ENCODE data around the gene METTL14. TPM values are rescaled to one million over a fixed set of nuclear protein-coding genes. Genes with fewer than 3 reads are reported as not detected.
A peak's percentile ranks its signal among the peaks of the same experiment; 100 is the strongest.

METTL14 gene
- total RNA-seq, 1 donor from 2014 or later = 12.3 TPM

DNA sequence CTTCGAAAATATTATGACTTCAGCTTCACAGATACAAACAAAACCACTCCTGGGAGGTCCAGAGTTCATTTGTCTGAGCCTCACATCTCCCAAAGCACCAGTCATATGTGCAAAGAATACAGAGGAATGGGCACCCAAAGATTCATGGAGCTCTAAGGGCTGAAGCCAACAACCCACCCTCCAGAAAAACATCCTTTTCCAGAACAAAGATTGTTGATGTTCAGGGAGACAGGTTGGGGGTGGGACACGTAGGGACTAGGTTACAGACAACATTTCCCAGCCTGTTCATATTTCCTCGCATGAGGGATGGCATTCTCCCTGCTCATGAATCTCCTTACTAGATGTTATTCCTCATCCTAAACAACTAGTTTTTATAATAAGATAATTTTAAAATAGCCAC lies 71.2 kb downstream of the METTL14 start:
- peaks cover 0 to 5% of the 10 kb centered on the region in 2 donors for H3K36me3 ChIP-seq
- H3K4me1 ChIP-seq = peaks cover 85% of the 10 kb centered on the region
- TF ChIP-seq POLR2A (IDR thresholded peaks at IDR 0.05) (no peak), POLR2AphosphoS5 (IDR thresholded peaks at IDR 0.05; ENCODE audit: insufficient read depth in 1 of 2, low read depth in 1 of 2) (no peak)
- TF ChIP-seq, protein P1, sequence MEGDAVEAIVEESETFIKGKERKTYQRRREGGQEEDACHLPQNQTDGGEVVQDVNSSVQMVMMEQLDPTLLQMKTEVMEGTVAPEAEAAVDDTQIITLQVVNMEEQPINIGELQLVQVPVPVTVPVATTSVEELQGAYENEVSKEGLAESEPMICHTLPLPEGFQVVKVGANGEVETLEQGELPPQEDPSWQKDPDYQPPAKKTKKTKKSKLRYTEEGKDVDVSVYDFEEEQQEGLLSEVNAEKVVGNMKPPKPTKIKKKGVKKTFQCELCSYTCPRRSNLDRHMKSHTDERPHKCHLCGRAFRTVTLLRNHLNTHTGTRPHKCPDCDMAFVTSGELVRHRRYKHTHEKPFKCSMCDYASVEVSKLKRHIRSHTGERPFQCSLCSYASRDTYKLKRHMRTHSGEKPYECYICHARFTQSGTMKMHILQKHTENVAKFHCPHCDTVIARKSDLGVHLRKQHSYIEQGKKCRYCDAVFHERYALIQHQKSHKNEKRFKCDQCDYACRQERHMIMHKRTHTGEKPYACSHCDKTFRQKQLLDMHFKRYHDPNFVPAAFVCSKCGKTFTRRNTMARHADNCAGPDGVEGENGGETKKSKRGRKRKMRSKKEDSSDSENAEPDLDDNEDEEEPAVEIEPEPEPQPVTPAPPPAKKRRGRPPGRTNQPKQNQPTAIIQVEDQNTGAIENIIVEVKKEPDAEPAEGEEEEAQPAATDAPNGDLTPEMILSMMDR (IDR thresholded peaks at IDR 0.05) = no peak
- peak overlapping the region; percentile 89 for H3K27ac ChIP-seq
- H3K9me3 ChIP-seq = no peaks in the 10 kb centered on the region
- intact Hi-C loops (cut with DNase I) = no loop called here
- DNase-seq (ENCODE audit: extremely low spot score in 2 of 2) = no peak
- H3K4me3 ChIP-seq = no peak overlapping the region
- H3K27me3 ChIP-seq = no peaks in the 10 kb centered on the region

DNA sequence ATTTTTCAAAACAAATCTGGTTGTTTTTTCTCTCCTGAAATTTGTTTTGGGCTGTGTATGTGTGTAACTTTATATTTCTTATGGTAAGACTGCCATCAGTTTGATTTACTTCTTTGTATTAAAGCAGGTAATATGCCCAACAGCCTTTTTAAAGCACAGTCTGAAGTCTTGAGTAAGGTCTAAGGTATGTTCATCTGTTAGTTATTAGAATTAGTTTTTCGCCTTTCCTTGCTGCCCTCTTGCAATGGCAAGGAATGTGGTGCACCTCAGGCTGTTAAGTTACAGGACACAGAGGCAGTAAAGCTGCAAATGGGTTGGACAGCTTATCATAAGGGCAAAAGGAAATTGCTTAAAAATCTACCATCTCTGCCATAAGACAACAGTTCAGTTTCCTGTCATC lies 71.8 kb downstream of the METTL14 start:
- TF ChIP-seq, protein P1 (IDR thresholded peaks at IDR 0.05) = no peak
- TF ChIP-seq POLR2AphosphoS5 (IDR thresholded peaks at IDR 0.05; ENCODE audit: insufficient read depth in 1 of 2, low read depth in 1 of 2) (no peak), POLR2A (IDR thresholded peaks at IDR 0.05) (no peak)
- intact Hi-C loops (cut with DNase I) = no loop called here
- H3K4me1 ChIP-seq = peaks cover 85% of the 10 kb centered on the region
- no peaks in the 10 kb centered on the region for H3K27me3 ChIP-seq
- no peaks in the 10 kb centered on the region for H3K9me3 ChIP-seq
- no peak for DNase-seq (ENCODE audit: extremely low spot score in 2 of 2)
- peak overlapping the region; percentile 89 for H3K27ac ChIP-seq
- H3K4me3 ChIP-seq = no peak overlapping the region
- no peaks in the 10 kb centered on the region for H3K36me3 ChIP-seq

DNA sequence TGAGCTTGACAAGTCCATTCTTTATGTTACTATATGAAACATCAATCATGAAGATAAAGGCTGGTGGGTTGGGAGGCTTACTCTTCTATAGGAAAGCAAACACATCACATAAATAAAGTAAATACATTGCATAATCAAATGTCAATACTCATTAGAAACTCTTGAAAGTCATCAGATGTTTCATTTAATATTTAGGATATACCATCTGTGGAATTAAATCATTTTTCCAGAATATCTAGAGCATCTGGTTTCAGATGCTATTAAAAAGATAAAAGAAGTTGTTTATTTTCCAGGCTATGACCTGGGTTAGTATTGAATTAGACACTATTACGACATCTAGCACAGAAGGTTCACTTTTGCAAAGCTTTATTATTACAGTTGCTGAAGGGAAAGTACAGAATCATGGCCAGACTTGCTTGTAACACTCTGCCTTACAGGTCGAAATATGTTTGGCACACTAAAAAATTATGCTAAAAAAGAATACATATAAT lies 72.6 kb downstream of the METTL14 start:
- intact Hi-C loops (cut with DNase I) = no loop called here
- Histone ChIP-seq H3K4me1 (peaks cover 87% of the 10 kb centered on the region), H3K27ac (peak overlapping the region; percentile 89), H3K4me3 (no peak overlapping the region), H3K27me3 (no peaks in the 10 kb centered on the region), H3K9me3 (no peaks in the 10 kb centered on the region), H3K36me3 (no peaks in the 10 kb centered on the region)
- DNase-seq (ENCODE audit: extremely low spot score in 2 of 2) = no peak
- TF ChIP-seq POLR2AphosphoS5 (IDR thresholded peaks at IDR 0.05; ENCODE audit: insufficient read depth in 1 of 2, low read depth in 1 of 2) (peak in 1 of 2 donors; percentile 88), POLR2A (IDR thresholded peaks at IDR 0.05) (no peak)

DNA sequence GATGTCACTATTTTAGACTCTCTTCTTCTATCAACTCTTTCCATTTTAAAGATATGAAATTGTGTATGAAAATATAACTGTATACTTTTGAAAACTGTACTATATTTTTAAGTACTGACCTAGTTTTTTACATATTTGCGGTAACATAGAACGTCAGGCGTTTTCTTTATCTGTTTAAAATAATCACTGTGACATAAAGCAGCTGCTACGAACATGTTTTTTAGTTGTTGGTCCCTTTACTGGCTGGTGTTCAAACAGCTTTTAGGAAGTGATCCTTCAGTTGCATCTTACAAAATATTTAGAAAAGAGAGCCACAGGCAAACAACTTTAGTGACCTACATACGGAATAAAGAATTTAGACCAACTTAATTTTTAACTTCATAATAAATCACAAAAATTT lies 73.1 kb downstream of the METTL14 start:
- no peaks in the 10 kb centered on the region for H3K9me3 ChIP-seq
- no peaks in the 10 kb centered on the region for H3K36me3 ChIP-seq
- no peaks in the 10 kb centered on the region for H3K27me3 ChIP-seq
- peak overlapping the region; percentile 89 for H3K27ac ChIP-seq
- no peak for DNase-seq (ENCODE audit: extremely low spot score in 2 of 2)
- intact Hi-C loops (cut with DNase I) = no loop called here
- H3K4me1 ChIP-seq = peaks cover 86% of the 10 kb centered on the region
- H3K4me3 ChIP-seq = no peak overlapping the region
- TF ChIP-seq POLR2A (IDR thresholded peaks at IDR 0.05) (no peak), POLR2AphosphoS5 (IDR thresholded peaks at IDR 0.05; ENCODE audit: insufficient read depth in 1 of 2, low read depth in 1 of 2) (no peak)
- TF ChIP-seq, protein P1 (IDR thresholded peaks at IDR 0.05) = no peak

DNA sequence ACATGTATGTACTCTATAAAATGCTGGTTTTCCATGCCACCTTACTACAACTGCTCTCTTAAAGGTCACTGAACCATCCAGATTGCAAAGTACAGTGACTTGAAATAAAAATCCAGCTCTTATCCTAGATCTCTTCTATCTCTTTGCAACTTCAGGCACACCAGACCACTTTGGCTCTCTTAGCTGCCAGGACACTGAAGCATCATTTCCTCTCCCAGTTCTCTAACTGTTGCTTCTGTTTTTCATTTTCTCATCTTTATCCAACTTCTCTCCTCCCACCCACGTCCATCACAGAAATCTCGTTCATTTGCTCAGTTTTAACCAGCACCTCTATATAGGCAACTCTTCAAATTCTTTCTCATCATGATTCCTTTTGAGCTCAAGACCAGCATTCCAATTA lies 74.3 kb downstream of the METTL14 start:
- no peaks in the 10 kb centered on the region for H3K27me3 ChIP-seq
- intact Hi-C loops (cut with DNase I) = no loop called here
- no peak overlapping the region for H3K4me3 ChIP-seq
- DNase-seq (ENCODE audit: extremely low spot score in 2 of 2) = no peak
- peak overlapping the region; percentile 89 for H3K27ac ChIP-seq
- TF ChIP-seq, protein P1 (IDR thresholded peaks at IDR 0.05) = no peak
- no peak for TF ChIP-seq POLR2AphosphoS5 (IDR thresholded peaks at IDR 0.05; ENCODE audit: insufficient read depth in 1 of 2, low read depth in 1 of 2)
- no peak for TF ChIP-seq POLR2A (IDR thresholded peaks at IDR 0.05)
- no peaks in the 10 kb centered on the region for H3K36me3 ChIP-seq
- H3K9me3 ChIP-seq = no peaks in the 10 kb centered on the region
- peaks cover 79% of the 10 kb centered on the region for H3K4me1 ChIP-seq

All from vagina (tissue), 2 donors.